DMS53 (cell line): ENCODE results near the gene SMTN.
"Not testable (repeated sequence)": the region's sequence is repeated elsewhere in the genome, so short reads cannot be mapped to it uniquely, and the experiment has no call there.

Experiments used
- DNase-seq: peaks from one replicate; lab custom pipeline; 2025; lab: John Stamatoyannopoulos, UW

The SMTN gene

DNA sequence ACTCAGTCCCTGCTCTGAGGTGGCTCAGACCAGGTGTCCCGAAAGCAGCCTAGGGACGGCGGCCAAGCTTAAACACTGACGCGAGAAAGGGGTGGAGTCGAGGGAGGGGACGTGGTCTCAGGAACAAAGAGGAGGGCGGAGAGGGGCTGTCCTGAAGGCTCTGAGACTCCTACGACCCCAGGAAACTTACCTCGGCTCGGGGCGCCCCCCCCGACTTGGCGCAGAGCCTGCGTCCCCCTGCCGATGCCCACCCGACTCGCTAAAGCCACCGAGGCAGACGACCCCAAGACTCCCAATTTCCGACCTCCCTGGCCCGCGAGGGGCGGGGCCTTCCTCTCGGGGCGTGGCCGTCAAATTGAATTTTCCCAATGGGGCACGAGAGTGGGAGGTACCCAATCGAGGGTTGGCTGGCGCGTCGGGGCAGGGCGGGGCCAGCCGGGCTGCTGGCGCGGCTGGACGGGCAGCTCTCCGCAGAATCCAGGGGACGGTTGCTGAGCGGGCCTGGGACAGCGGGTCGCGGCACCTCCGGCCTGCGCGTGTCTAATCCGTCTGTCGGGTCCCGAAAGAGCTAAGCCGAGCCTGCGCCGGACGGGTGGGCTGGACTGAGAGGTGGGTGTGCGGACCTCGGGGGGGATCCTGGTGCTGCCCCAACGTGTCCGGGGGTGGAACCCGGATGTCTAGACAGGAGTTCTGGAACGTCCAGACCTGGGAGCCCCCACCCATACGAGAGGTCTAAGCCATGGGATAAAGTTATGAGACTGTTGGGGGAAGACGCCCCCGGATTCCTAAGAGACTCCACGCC, at the start of gene SMTN:
Gene SMTN (plus strand): TSS at position 471 of the 802 bp plus-strand sequence. CDS start 1,941 bp downstream, outside the sequence.
- DNase-seq = peak; percentile 87

- DNase-seq = no peak
Measured at GRCh38 chr22:31036671-31037550, 44.2 kb upstream of the SMTN start.

DNA sequence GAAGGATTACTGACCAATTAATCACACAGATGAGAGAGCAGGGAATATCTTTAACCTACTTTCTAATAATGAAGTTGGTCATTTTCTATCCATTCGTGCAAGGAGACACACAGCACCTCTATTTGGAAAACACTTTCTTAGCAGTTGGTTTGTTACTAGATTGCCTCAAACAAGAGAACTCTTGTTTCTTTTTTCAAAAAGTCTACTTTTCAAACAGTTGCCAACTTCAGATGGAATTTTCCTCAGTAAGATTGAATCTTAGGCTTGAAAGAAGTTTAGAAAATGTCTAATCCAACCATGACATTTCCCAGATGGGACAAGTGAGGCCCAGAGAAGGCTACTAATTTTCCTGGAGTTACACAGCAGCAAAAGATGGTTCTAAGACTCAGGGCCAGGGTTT, 42.4 kb upstream of the SMTN start:
- no peak for DNase-seq

DNA sequence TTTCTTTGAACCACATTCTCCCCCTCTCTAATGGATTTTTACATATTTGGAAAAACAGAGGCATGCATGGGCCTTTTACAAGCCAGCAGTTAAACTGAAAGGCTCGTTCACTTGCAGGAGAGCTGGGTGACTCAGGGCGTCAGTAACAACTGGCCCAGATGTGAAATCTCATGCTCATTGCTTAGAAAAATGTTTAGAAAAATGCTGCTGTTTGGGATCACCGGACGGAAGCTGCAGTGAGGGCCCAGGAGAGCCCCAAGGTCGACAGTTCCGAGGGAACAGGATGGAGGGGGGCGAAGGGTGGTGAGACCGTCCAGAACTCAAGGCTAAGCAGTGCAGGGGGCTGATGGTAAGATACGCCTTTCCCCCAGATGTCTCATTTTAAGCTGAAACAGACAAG, 41.7 kb upstream of the SMTN start:
- no peak for DNase-seq

DNA sequence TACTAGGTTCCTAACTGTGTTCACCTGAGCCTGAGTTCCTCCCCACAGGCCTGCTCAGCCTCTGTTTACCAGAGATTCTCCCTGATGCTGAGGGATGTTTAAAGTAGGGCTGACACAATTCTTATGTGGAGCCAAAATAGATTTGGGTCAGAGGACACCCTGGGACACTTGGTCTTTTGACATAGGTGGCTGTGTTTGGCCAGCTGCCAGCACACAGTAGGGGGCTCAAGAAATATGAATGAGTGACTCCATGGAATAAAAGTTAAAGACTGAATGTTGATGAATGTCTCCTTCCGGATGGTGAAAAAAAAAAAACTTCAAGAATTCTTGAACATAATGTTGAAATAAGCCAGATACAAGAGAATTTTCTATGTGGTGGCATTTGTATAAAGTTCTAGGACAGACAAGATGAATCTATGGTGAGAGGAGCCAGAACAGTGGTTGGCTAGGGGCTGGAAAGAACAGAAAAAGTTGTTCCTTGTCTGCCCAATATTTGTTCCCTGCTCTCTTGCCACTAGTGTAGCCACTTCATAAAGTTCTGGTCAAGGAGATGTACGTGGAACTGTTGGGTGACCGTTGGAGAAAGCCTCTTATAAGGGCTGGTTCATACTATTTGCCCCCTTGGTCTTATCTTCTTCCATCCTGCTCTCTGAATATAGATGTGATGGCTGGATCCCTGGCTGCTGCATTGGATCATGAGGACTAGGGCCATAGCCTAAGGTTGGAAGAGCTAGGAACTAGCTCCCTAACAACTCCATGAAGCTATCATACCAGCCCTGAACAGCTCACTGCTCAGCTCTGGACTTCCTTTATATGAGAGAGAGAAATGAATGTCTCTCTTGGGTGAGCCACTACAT, 40.3 kb upstream of the SMTN start:
- no peak for DNase-seq

DNA sequence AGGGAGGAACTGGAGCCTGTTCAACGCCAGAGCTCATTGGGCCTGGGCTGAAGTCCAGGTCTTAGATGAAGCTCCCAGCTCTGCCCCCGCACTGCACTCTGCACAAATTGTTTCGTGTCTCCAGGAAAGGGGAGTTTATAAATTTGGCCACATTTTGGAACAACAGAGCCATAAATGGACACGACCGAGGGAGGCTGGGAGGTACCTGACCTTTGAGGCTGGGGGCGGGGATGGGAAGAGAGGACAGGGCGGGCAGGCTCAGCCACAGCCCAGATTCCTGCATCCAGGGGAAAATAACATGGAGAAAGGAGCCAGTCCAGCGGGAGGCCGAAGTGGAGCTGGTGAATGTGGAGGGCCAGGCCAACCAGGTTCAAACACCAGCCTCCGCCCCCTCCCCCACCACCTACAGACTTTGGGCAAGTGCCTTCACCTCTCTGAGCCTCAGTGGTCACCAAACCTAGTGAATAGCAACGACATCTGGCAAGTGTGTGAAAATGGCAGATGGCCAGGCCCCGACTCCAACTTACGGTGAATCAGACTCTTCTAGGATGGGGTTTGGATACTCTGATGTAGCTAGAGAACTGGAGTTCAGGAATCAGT, 36.8 kb upstream of the SMTN start:
- no peak for DNase-seq

- no peak for DNase-seq
Measured at GRCh38 chr22:31045900-31046538, 35.1 kb upstream of the SMTN start.

GRCh38 chr22:31046539-31047226, 34.4 kb upstream of the SMTN start:
- DNase-seq = peak; percentile 64

GRCh38 chr22:31048570-31048969, 32.5 kb upstream of the SMTN start:
- DNase-seq = no peak

DNA sequence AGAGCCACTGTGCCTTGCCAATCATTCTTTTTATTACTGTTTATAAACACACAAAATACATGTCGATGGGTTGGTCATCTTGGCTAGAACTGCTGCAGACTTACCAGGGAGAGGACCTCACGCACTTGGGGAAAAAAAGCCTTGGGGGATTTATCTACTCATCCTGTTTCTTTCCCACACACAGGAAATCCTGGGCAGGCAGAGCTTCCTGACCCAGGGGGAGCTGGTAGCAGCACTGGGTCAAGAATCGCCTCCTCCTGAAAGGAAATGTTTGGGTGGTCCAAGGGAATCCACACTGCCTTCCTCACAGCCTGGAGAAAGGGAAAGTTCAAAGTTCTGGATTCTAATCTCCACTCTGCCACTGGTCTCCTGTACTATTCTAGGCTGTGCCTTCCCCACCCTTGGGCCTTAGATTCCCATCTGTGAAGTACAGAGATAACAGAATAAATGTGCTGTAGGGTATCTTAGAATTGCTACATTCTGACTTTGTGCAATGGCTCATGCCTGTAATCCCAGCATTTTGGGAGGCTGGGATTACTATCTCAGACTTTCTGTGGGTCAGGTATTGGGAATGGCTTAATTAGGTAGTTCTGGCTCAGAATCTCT, 31.2 kb upstream of the SMTN start:
- DNase-seq = no peak

DNA sequence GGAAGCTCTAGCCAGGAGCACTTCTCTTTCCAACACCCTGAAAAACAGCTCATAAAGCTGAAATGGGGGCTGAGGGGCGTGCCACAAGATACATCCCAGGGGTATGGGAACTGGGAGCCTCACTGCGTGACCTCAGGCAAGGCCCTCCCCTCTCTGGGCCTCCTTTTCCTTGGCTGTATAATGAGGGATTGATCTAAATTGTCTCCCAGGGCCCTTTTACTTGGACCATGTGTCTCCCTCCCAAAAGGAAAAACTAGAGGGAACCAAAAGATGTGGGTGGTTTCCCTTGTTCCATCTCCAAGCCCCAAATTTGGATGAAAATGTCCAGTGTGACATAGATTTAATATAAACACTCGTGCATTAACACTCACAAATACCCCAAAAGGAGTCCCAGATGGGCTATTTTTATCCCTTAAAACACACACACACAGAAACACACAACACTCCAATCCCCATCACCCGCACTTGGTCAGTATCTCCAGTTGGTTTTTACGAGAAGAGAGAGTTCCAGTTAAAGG, 25.9 kb upstream of the SMTN start:
- no peak for DNase-seq

DNA sequence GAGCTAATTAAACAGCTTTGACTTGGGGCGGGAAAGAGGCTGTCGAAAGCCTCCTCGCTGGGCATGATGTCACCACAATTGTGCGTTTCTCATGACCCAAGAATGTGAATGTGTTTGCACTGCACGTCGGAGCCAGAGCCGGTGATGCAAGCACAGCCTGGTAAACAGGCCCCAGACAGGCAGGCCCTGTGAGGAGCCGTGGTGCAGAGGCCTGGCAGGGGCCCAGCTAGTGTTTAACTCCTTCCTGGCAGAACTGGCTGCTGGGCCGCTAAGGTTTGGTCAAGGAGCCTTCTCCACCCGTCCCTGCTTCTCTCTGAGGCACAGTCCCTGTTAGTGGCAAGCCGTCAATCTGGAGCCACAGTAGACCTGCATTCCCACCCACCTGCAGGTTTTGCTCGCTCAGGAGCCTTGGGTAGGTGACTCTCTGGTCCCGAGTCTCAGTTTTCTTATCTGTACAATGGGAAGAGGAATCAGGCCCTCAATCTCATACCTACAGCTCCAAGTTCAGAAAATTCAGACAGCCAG, 25.4 kb upstream of the SMTN start:
- peak; percentile 89 for DNase-seq

DNA sequence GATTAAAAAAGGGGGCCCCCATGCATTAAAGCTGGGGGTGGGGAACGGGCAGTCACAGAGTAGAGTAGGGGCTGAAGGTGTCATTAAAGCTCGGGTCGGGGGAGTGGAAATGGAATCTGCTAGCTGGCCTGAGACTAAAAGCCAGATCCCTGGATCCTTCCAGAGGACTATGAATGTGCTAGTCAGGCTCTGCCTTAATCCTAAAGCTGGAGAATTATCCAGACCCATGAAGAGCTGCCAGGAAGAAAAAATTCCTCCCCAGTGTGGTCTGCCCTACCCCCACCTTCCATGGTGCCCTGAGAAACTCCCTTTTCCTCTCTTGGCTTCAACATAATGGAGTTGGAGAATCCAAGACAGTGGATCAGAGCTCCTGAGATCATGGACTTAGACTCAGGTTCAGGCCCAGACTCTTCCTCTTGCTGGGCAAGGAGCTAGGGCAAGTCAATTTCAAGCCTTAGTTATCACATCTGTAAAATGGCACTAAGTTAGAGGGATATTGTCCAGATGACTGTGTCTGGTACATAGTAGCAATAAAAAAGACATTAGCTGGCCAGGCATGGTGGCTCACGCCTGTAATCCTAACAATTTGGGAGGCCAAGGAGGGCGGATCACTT, 24.0 kb upstream of the SMTN start:
- no peak for DNase-seq

DNA sequence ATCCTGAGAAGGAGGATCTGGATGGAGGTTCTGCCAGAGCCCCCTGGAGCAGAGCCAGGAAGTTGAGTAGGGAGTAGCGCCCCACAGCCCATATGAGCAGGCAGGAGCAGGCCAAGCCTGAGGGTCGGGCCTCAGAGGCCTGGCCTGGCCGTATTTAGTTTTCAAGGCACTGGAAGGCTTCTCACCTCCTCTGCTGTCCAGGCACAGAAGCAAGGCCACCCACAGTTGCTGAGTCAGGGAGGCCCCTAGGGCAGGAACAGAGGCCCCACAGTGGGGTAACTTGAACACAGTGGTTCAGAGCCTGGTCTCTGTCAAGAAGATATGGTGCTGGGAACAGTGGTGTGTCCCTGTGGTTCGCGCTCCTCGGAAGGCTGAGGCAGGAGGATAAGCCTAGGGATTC, 21.5 kb upstream of the SMTN start:
- DNase-seq = not testable (repeated sequence)

DNA sequence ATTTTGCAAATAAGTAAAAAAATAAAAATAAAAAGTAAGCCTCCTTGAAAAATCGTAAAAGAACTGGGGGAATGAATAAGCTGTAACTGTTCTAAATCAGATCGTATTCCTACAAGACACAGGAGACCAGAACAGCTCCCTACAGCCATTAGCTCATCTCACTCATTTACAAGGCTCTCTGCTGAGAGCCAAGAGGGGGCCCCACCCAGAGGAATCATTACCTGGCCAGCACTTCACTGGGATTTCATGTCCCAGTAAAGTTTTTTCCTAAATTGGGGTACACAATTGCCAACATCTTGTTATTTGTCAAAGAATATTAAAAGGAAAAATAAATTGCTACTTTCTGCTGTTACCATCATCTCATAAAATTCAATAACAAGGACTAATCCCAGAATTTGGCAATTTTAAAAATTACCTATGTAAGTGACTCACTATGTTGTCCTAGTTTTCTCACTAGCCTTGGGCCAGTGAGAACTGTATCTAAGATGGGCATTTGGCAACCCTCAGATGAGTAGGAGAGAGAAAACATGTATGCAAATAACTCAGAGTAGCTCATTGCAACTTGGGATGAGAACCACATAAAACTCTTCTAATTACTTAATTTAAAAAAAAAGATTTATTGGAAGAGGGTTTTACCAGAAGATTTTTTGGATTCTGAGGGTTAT, 18.4 kb upstream of the SMTN start:
- DNase-seq = no peak

- peak; percentile 28 for DNase-seq
Measured at GRCh38 chr22:31064369-31064768, 16.7 kb upstream of the SMTN start.

- no peak for DNase-seq
Measured at GRCh38 chr22:31068970-31069369, 12.1 kb upstream of the SMTN start.

DNA sequence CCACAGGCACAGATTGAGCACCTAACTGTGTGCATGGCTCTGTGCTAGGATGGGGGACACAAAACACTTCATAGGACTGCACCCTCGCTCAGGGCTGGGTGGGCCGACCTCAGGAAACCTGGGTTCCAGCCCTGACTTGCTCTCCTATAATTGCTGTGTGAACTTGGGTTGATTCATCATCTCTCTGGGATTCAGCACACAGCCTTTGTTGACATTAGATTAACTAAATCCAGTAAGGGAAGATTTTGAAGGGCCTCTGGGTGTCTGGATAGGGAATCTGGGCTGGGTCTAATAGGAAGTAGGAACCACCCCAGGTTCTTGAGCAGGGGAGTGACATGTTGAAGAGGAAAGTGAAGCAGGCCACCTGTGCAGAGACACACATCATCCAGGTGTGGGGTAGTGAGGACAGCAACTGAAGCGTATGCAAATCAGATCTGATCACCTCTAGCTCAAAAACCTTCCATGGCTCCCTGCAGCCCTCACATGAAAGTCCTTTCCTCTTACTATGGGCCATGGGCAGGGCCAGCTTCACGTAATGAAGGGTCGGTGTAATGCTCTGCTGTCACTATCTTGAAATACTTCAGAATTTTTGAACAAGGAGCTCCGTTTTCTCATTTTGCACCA, 11.3 kb upstream of the SMTN start:
- peak; percentile 14 for DNase-seq
